PC-3 (cell line): ENCODE data around the gene AFTPH. TPM values are rescaled to one million over a fixed set of nuclear protein-coding genes. Genes with fewer than 3 reads are reported as not detected.

Experiments
- ATAC-seq: fragments of 200-7000 bp; cut with Tn5 transposase; 2 replicates; pipeline ENCODE4 v1.9.1; 2020; ENCODE audit warnings: mild to moderate bottlenecking, moderate library complexity
- BruUV-seq: library from RNA; stranded (reverse); fragments of 400-500 nt; replicated peaks from 2 replicates; lab custom pipeline; 2021; lab: Mats Ljungman, UMichigan
- CTCF ChIA-PET: fragments of 300-600 bp; sonication (Branson Sonifier 250); formaldehyde crosslinking; loops from one replicate; lab custom pipeline; 2022; ENCODE audit warnings: antibody characterized with exemption; lab: Charles Lee
- POLR2A ChIA-PET: fragments of 300-600 bp; sonication (Branson Sonifier 250); formaldehyde crosslinking; loops from one replicate; lab custom pipeline; 2022; ENCODE audit warnings: antibody characterized with exemption; ENCODE audit not compliant: unreplicated experiment; lab: Charles Lee
- DNase-seq: peaks from one replicate; pipeline ENCODE4 v3.0.0-alpha.2; 2015
- H2AFZ ChIP-seq: fragments of 300-600 bp; sonication (generic); 2 replicates; pipeline ENCODE4 v1.6.0; 2016; ENCODE audit warnings: antibody characterized with exemption, low read length
- H3F3A ChIP-seq: fragments of 300-600 bp; sonication (generic); one replicate; pipeline ENCODE4 v1.6.0; 2017; ENCODE audit warnings: antibody characterized with exemption, low read length, control low read depth, mild to moderate bottlenecking; ENCODE audit not compliant: unreplicated experiment
- H3K27ac ChIP-seq: fragments of 300-600 bp; sonication (generic); 2 replicates; pipeline ENCODE4 v1.5.1; 2016; ENCODE audit warnings: mild to moderate bottlenecking, low read length
- H3K27me3 ChIP-seq: fragments of 300-600 bp; sonication (generic); 2 replicates; pipeline ENCODE4 v1.6.1; 2016; ENCODE audit warnings: low read length, mixed read lengths
- H3K36me3 ChIP-seq: fragments of 300-600 bp; sonication (generic); 2 replicates; pipeline ENCODE4 v1.6.1; 2016; ENCODE audit warnings: low read depth, mixed run types, low read length, mixed read lengths
- H3K4me1 ChIP-seq: fragments of 300-600 bp; sonication (generic); 2 replicates; pipeline ENCODE4 v1.5.1; 2016; ENCODE audit warnings: low read length; ENCODE audit not compliant: insufficient read depth
- H3K4me2 ChIP-seq: fragments of 300-600 bp; sonication (generic); 2 replicates; pipeline ENCODE4 v1.6.0; 2016; ENCODE audit warnings: low read length
- H3K4me3 ChIP-seq: fragments of 300-600 bp; sonication (generic); 2 replicates; pipeline ENCODE4 v1.5.1; 2016; ENCODE audit warnings: mild to moderate bottlenecking, low read length, mixed read lengths
- H3K79me2 ChIP-seq: fragments of 300-600 bp; sonication (generic); 2 replicates; pipeline ENCODE4 v1.6.1; 2017; ENCODE audit warnings: low read length, mixed read lengths
- H3K9ac ChIP-seq: fragments of 300-600 bp; sonication (generic); 2 replicates; pipeline ENCODE4 v1.6.0; 2016; ENCODE audit warnings: mild to moderate bottlenecking, low read length
- H3K9me2 ChIP-seq: fragments of 300-600 bp; sonication (generic); replicated peaks from 2 replicates; pipeline ENCODE4 v1.6.1; 2016; ENCODE audit warnings: mixed run types, low read length, mixed read lengths
- H3K9me3 ChIP-seq: fragments of 300-600 bp; sonication (generic); 2 replicates; pipeline ENCODE4 v1.6.1; 2016; ENCODE audit warnings: low read length, mixed read lengths
- H4K20me1 ChIP-seq: fragments of 300-600 bp; sonication (generic); 2 replicates; pipeline ENCODE4 v1.6.1; 2016; ENCODE audit warnings: low read length, mixed read lengths
- EZH2 ChIP-seq: fragments of 300-600 bp; sonication (generic); IDR thresholded peaks from one replicate; pipeline ENCODE4 v1.6.1; 2017; ENCODE audit warnings: antibody characterized with exemption, mild to moderate bottlenecking, low read length; ENCODE audit not compliant: unreplicated experiment
- EZH2phosphoT487 ChIP-seq: fragments of 300-600 bp; sonication (generic); IDR thresholded peaks from 2 replicates; pipeline ENCODE4 v1.6.1; 2018; ENCODE audit warnings: mild to moderate bottlenecking, antibody characterized with exemption, low read length, borderline replicate concordance
- intact Hi-C: fragments of 100-400 bp; cut with micrococcal nuclease; formaldehyde crosslinking; loops from 2 replicates; pipeline ENCODE4 v1.9.0; 2023
- total RNA-seq: library from RNA; depleted of rRNA; stranded (reverse); fragments of >200 nt; gene quantifications from 2 replicates; pipeline ENCODE4 v1.2.3, GENCODE V29; 2014
- TF ChIP-seq, protein P1 (sequence below): fragments of 300-600 bp; sonication (generic); conservative IDR thresholded peaks from 2 replicates; pipeline ENCODE4 v1.5.1; 2017; ENCODE audit warnings: antibody characterized with exemption, low read depth, mild to moderate bottlenecking, low read length

Gene AFTPH
- total RNA-seq, 1 experiment from 2014 or later: 26.6 TPM

DNA sequence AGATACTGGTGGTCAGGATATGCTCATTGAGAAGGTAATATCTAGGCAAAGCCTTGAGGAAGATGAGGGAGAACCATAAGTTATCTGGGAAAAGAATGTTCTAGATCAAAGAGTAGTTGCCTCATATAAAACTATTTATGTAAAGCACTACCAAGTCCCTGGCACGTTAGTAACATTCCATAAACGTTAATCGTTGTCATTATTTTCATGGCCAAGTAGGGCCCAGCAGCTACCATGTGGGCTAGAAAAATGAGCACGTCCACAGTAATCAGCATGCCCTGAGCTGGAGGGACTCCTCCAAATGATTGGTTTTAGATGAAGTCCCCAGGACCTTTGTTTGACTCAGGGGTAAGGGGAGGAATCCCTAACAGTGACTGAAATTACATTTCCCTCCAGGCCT is 32.7 kb upstream of the AFTPH start:
- no TSS peak for BruUV-seq
- intact Hi-C loops: no loop called here

DNA sequence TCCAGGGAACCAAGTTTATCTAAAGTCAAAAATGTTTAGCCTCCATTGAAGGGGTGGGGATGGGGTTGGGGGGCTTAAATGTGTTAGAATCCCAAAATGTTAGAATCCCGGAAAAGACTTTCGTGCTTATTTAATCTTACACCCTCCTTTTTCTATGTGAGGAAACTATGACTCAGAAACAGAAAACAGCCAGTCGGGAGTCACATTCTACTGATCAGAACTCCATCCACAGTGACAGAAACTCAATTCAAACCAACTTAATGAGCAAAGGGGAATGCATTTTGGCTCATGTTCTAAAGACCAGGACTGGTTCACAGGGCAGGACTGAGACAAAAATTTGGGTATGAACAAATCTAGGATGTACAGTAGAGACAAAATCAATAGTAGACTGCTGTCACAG is 31.9 kb upstream of the AFTPH start:
- DNase-seq (no peak), ATAC-seq (no peak)
- H4K20me1 ChIP-seq: no peaks in the 10 kb centered on the region
- no peaks in the 10 kb centered on the region for H3K27me3 ChIP-seq
- H3K4me3 ChIP-seq: no peak overlapping the region
- ChIA-PET CTCF (no interaction called here), POLR2A (no interaction called here)
- TF ChIP-seq, protein P1, sequence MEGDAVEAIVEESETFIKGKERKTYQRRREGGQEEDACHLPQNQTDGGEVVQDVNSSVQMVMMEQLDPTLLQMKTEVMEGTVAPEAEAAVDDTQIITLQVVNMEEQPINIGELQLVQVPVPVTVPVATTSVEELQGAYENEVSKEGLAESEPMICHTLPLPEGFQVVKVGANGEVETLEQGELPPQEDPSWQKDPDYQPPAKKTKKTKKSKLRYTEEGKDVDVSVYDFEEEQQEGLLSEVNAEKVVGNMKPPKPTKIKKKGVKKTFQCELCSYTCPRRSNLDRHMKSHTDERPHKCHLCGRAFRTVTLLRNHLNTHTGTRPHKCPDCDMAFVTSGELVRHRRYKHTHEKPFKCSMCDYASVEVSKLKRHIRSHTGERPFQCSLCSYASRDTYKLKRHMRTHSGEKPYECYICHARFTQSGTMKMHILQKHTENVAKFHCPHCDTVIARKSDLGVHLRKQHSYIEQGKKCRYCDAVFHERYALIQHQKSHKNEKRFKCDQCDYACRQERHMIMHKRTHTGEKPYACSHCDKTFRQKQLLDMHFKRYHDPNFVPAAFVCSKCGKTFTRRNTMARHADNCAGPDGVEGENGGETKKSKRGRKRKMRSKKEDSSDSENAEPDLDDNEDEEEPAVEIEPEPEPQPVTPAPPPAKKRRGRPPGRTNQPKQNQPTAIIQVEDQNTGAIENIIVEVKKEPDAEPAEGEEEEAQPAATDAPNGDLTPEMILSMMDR: no peak
- TF ChIP-seq EZH2: no peak
- TF ChIP-seq EZH2phosphoT487: no peak
- no peaks in the 10 kb centered on the region for H3K9me2 ChIP-seq
- no peak overlapping the region for H2AFZ ChIP-seq
- H3K79me2 ChIP-seq: no peaks in the 10 kb centered on the region
- no peaks in the 10 kb centered on the region for H3K9me3 ChIP-seq
- intact Hi-C loops: no loop called here
- H3F3A ChIP-seq: no peaks in the 10 kb centered on the region
- H3K4me1 ChIP-seq: no peaks in the 10 kb centered on the region
- no TSS peak for BruUV-seq
- H3K27ac ChIP-seq: no peak overlapping the region
- H3K36me3 ChIP-seq: no peaks in the 10 kb centered on the region
- H3K9ac ChIP-seq: no peak overlapping the region
- H3K4me2 ChIP-seq: no peak overlapping the region

More for the DNA sequence above, 32.7 kb upstream of the AFTPH start:
- H3K79me2 ChIP-seq: no peaks in the 10 kb centered on the region
- H3K4me3 ChIP-seq: no peak overlapping the region
- ChIA-PET POLR2A (no interaction called here), CTCF (no interaction called here)
- H3K36me3 ChIP-seq: no peaks in the 10 kb centered on the region
- H3K9ac ChIP-seq: no peak overlapping the region
- no peaks in the 10 kb centered on the region for H3K9me3 ChIP-seq
- H3K27me3 ChIP-seq: no peaks in the 10 kb centered on the region
- TF ChIP-seq EZH2phosphoT487 (no peak), EZH2 (no peak)
- TF ChIP-seq, protein P1: no peak
- no peaks in the 10 kb centered on the region for H3K9me2 ChIP-seq
- H2AFZ ChIP-seq: no peak overlapping the region
- DNase-seq: peak; percentile 35
- no peaks in the 10 kb centered on the region for H4K20me1 ChIP-seq
- no peak overlapping the region for H3K4me2 ChIP-seq
- no peaks in the 10 kb centered on the region for H3K4me1 ChIP-seq
- H3K27ac ChIP-seq: no peak overlapping the region
- no peaks in the 10 kb centered on the region for H3F3A ChIP-seq
- no peak for ATAC-seq

DNA sequence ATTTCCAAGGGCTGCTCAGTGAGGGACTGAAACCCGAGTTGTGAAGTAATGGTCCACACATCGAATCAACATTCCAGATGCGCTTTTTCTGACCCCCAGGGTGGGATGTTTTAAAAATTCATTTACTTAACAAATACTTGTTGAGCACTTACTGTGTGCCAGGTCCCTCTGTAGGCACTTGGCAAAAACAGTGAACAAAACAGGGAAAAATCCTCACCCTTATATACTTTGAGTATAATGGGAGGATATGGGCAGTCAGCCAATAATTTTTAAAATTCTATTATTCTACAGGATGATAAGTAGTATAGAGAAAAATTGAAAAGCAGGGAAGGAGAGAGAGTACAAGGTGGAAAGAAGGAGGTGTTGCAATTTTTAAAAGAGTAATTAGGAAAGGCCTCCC is 31.3 kb upstream of the AFTPH start:
- H2AFZ ChIP-seq: no peak overlapping the region
- H3K9me3 ChIP-seq: no peaks in the 10 kb centered on the region
- ATAC-seq (no peak), DNase-seq (no peak)
- TF ChIP-seq EZH2phosphoT487: no peak
- TF ChIP-seq, protein P1: no peak
- CTCF ChIA-PET: no interaction called here
- H3K9ac ChIP-seq: no peak overlapping the region
- H3K9me2 ChIP-seq: no peaks in the 10 kb centered on the region
- POLR2A ChIA-PET: interaction anchor here (0.6 kb wide), 1 partner anchor 54 kb away, joined by 4 read pairs; no protein-coding TSS in a partner anchor
- H3K4me2 ChIP-seq: no peak overlapping the region
- H3F3A ChIP-seq: no peaks in the 10 kb centered on the region
- no TSS peak for BruUV-seq
- H3K4me1 ChIP-seq: no peaks in the 10 kb centered on the region
- no peak overlapping the region for H3K27ac ChIP-seq
- no peak overlapping the region for H3K4me3 ChIP-seq
- H4K20me1 ChIP-seq: no peaks in the 10 kb centered on the region
- H3K79me2 ChIP-seq: no peaks in the 10 kb centered on the region
- no peaks in the 10 kb centered on the region for H3K36me3 ChIP-seq
- no peaks in the 10 kb centered on the region for H3K27me3 ChIP-seq
- intact Hi-C loops: no loop called here
